GM21423 (cell line): ENCODE data around the gene NBEAL2.
"Not testable (repeated sequence)": the region's sequence is repeated elsewhere in the genome, so short reads cannot be mapped to it uniquely, and the experiment has no call there.

Source experiments
- ATAC-seq: cut with Tn5 transposase; IDR thresholded peaks from one replicate; pipeline ENCODE4 v1.9.1; 2021; ENCODE audit warnings: mild to moderate bottlenecking, moderate library complexity; ENCODE audit not compliant: unreplicated experiment

The NBEAL2 gene

GRCh38 chr3:47009225-47010110 lies 30.0 kb downstream of the NBEAL2 start:
- peak; percentile 75 for ATAC-seq

GRCh38 chr3:47010111-47010712 lies 30.7 kb downstream of the NBEAL2 start:
- ATAC-seq: no peak

- ATAC-seq: no peak
These were observed 31.4 kb downstream of the NBEAL2 start for GRCh38 chr3:47010910-47011309.

GRCh38 chr3:47011371-47011770 lies 31.9 kb downstream of the NBEAL2 start:
- ATAC-seq: no peak

- ATAC-seq: no peak
These were observed 33.1 kb downstream of the NBEAL2 start for GRCh38 chr3:47012342-47013230.

GRCh38 chr3:47013231-47013630 lies 33.8 kb downstream of the NBEAL2 start:
- ATAC-seq: no peak

GRCh38 chr3:47014036-47014435 lies 34.6 kb downstream of the NBEAL2 start:
- ATAC-seq: no peak

GRCh38 chr3:47015151-47015550 lies 35.7 kb downstream of the NBEAL2 start:
- no peak for ATAC-seq

GRCh38 chr3:47016086-47016933 lies 36.8 kb downstream of the NBEAL2 start:
- no peak for ATAC-seq

GRCh38 chr3:47016934-47017435 lies 37.5 kb downstream of the NBEAL2 start:
- ATAC-seq: peak; percentile 58

- ATAC-seq: no peak
These were observed 38.2 kb downstream of the NBEAL2 start for GRCh38 chr3:47017504-47018268.

GRCh38 chr3:47018269-47018611 lies 38.8 kb downstream of the NBEAL2 start:
- no peak for ATAC-seq

GRCh38 chr3:47019201-47019600 lies 39.7 kb downstream of the NBEAL2 start:
- ATAC-seq: no peak

- ATAC-seq: no peak
These were observed 40.8 kb downstream of the NBEAL2 start for GRCh38 chr3:47020311-47020710.

GRCh38 chr3:47022641-47023071 lies 43.2 kb downstream of the NBEAL2 start:
- ATAC-seq: no peak

- ATAC-seq: no peak
These were observed 45.5 kb downstream of the NBEAL2 start for GRCh38 chr3:47024932-47025331.

GRCh38 chr3:47026432-47026831 lies 47.0 kb downstream of the NBEAL2 start:
- not testable (repeated sequence) for ATAC-seq

- ATAC-seq: no peak
These were observed 48.7 kb downstream of the NBEAL2 start for GRCh38 chr3:47028146-47028545.

- ATAC-seq: no peak
These were observed 49.2 kb downstream of the NBEAL2 start for GRCh38 chr3:47028667-47029066.

GRCh38 chr3:47031041-47031440 lies 51.6 kb downstream of the NBEAL2 start:
- ATAC-seq: not testable (repeated sequence)
